GM18507 (cell line): ENCODE data around the gene PFDN2.
A peak's percentile ranks its signal among the peaks of the same experiment; 100 is the strongest.
"Not testable (repeated sequence)": the region's sequence is repeated elsewhere in the genome, so short reads cannot be mapped to it uniquely, and the experiment has no call there.

Experiments
- DNase-seq: peaks from one replicate; pipeline ENCODE4 v3.0.0; 2011; ENCODE audit warnings: low read depth; ENCODE audit not compliant: insufficient read length; ENCODE audit errors: extremely low spot score
- FAIRE-seq: peaks from 2 replicates; lab custom pipeline; 2011; peaks lifted over from hg19 to GRCh38; lab: Jason Lieb, UNC

The PFDN2 gene

DNA sequence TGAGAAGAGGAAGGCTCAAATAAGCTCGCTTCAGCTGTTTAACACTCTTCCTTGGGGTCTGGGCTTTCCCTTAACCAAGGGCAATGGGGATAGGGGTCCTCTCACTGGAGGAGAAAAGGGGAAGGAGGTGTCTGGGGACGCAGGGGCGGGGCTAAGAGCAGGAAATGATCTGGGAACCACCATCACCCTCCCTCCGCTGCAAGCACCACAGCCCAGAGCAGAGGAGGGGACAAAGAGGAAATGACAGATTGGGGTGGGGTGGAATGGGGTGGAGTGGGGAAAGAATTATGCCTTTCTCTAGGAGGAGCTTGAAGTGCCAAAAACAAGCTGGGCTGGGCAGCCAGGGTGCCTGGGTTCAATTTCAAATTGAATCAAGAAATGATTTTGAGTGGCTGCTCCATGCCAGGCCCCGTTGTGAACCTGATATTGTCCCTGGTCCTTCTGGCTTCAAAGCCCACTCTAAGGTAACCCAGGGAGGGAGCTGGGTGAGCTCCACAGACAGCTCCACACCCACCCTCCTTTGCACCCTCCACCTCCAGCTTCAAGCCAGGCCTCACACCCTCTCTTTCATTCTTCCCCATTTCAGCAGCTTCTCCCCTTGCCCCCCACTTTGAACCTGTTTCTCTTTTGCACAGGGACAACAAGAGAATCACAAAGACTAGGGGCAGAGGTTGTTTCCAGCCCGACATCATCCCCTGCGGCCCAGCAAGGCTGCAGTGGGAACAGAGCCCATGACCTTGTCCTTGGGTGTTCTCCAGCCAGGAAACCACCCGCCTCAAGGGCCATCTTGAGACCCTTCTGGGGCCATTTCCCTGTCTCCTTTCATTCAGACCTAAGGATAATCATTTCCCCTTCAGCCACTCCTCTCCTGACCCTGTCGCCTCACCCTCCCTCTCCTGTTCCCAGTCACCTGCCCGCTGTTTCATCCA, 49.3 kb downstream of the PFDN2 start:
- DNase-seq (peak; percentile 64), FAIRE-seq (peak; percentile 99)

- DNase-seq (no peak), FAIRE-seq (no peak)
These were observed 51.1 kb downstream of the PFDN2 start for GRCh38 chr1:161066694-161067093.

- not testable (repeated sequence) for FAIRE-seq, DNase-seq
These were observed 52.2 kb downstream of the PFDN2 start for GRCh38 chr1:161065681-161066080.

DNA sequence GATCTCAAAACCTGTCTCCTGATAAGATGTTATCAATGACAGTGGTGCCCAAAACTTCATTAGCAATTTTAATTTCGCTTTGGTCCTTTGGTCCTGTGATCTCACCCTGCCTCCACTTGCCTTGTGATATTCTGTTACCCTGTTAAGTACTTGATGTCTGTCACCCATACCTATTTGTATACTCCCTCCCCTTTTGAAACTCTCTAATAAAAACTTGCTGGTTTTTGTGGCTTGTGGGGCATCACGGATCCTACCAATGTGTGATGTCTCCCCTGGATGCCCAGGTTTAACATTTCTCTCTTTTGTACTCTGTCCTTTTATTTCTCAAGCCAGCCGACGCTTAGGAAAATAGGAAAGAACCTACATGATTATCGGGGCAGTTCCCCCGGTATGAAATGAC, 53.9 kb downstream of the PFDN2 start:
- not testable (repeated sequence) for FAIRE-seq, DNase-seq

DNA sequence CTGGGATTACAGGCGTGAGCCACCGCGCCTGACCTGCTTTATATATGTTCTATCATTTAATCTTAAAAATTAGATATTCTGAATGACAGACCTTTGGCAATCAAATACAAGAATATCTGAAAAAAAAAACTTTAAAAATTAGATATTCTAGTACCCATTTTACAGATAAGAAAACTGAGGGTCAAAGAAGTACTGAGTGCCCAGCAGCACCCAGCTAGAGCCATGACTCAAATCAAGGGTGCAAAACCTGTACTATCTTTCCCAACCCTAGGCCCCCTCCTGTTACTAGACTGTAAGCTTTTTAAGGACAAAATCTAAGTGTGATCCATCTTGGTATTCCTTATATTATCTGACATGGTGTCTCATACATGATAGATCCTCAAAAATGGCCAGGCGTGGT, 56.4 kb downstream of the PFDN2 start:
- DNase-seq (no peak), FAIRE-seq (no peak)

DNA sequence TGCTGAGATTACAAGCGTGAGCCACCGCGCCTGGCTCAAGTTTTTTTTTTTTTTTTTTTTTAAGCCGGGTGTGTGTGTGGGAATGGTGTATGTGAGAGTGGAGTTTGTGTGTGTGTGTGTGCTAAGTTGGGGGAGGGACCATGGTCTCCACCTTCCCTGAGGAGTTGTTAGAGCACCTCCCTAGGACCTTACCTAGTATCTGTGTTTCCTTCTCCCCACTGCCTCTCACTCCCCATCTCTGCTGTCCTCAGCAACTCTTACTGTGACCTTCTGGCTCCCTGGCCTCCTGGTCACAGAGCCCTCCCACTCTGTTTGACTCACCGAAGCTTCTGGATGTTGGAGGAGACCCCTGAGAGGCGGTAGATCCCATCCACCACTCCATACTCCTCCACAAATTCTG, 58.5 kb downstream of the PFDN2 start:
- DNase-seq: no peak
- no peak for FAIRE-seq

DNA sequence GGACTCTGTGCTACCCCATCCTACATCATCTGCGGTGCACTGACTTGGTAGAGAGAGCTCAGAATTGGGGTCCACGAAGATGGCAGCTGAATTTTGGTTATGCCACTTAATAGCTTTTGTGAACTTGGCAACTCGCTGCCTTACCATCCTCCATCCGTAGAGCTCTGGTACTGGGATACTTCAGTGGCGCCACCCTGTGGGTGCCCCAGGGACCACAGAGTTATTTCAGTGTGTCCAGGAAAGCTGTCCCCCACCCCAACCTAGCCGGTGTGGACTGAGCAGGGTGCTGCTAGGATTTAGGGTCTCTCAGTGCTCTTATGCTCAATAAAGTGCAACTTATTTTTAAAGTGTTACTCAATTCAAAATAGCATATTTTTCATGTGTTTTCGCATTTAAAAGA, 63.0 kb downstream of the PFDN2 start:
- no peak for FAIRE-seq

GRCh38 chr1:161054232-161054631, 63.6 kb downstream of the PFDN2 start:
- FAIRE-seq (no peak), DNase-seq (no peak)

More for the DNA sequence above, 63.0 kb downstream of the PFDN2 start:
- DNase-seq: no peak

GRCh38 chr1:161052899-161053298, 64.9 kb downstream of the PFDN2 start:
- DNase-seq (no peak), FAIRE-seq (no peak)

DNA sequence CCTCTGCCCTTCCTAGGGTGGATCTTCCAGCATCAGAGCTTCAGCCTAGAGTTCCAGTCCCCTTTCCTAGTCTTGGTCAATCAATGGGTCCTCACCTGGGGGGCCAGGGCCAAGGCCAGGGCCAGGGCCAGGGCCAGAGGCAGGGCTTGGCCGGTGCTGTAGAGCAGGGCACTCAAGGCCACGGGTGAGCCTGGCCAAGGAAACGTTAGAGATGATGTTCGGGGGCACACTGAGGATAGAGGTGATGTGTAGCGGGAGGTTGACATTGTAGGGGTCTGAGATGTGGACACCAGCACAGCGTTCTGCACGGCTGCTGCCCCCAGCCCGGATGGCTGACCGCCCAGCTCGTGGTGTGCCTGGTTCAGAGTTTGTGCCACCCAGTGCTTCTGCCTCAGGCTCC, 66.6 kb downstream of the PFDN2 start:
- FAIRE-seq (no peak), DNase-seq (no peak)
